ENCODE measurements around the gene BABAM1. TPM values are rescaled to one million over a fixed set of nuclear protein-coding genes. Genes with fewer than 3 reads are reported as not detected.
A peak's percentile ranks its signal among the peaks of the same experiment; 100 is the strongest.

BABAM1 gene
- total and polyA plus RNA-seq, 9 of the 15 experiments (the other 6 are each of a cell fraction or from before 2014, with no cell fraction given), result 14.7 to 160 (median 113) TPM

DNA sequence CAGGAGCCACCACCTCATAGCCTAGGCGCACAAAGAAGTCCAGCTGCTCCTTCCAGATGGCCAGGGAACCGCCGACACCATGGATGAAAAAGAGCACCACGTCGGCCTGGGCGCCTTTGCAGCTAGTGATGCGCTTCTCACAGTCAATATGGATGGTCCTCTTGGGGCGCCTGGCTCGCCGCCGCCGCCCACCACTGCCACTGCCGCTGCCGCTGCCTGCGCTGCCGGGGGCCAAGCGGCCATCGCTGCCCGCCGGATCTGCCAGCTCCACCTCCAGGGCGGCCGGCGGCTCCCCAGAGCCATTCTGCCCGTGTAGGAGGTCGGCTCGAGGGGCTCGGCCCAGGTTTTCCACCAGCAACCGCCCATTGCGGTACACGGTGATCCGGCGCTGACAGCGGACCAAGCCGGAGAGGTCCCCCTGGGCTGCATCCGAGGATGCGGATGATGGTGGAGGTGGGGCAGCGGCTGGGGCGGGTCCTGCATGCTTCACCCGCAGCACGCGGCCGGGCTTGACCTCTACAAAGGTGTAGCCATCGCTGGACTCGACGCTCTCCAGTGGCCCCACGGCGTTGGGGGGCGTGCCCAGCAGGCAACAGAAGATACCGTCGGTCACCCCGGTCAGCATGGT, 33.9 kb downstream of the BABAM1 start (continued):
- TF ChIP-seq NFIX (CRISPR knock-in tag; IDR thresholded peaks at IDR 0.05; ENCODE audit: low read depth) (no peak), POLR2G (IDR thresholded peaks at IDR 0.05; ENCODE audit: low read depth, low read length) (0 out of 2 replicates have a peak, but pooled peaks have one; percentile 14), ZNF263 (CRISPR knock-in tag; IDR thresholded peaks at IDR 0.05; ENCODE audit: borderline replicate concordance) (no peak), RBM14 (IDR thresholded peaks at IDR 0.05; ENCODE audit: borderline replicate concordance, insufficient read depth, low read depth, low read length) (no peak), ZNF347 (CRISPR knock-in tag; IDR thresholded peaks at IDR 0.05; ENCODE audit: low read depth) (no peak)
- TF ChIP-seq, protein P1, sequence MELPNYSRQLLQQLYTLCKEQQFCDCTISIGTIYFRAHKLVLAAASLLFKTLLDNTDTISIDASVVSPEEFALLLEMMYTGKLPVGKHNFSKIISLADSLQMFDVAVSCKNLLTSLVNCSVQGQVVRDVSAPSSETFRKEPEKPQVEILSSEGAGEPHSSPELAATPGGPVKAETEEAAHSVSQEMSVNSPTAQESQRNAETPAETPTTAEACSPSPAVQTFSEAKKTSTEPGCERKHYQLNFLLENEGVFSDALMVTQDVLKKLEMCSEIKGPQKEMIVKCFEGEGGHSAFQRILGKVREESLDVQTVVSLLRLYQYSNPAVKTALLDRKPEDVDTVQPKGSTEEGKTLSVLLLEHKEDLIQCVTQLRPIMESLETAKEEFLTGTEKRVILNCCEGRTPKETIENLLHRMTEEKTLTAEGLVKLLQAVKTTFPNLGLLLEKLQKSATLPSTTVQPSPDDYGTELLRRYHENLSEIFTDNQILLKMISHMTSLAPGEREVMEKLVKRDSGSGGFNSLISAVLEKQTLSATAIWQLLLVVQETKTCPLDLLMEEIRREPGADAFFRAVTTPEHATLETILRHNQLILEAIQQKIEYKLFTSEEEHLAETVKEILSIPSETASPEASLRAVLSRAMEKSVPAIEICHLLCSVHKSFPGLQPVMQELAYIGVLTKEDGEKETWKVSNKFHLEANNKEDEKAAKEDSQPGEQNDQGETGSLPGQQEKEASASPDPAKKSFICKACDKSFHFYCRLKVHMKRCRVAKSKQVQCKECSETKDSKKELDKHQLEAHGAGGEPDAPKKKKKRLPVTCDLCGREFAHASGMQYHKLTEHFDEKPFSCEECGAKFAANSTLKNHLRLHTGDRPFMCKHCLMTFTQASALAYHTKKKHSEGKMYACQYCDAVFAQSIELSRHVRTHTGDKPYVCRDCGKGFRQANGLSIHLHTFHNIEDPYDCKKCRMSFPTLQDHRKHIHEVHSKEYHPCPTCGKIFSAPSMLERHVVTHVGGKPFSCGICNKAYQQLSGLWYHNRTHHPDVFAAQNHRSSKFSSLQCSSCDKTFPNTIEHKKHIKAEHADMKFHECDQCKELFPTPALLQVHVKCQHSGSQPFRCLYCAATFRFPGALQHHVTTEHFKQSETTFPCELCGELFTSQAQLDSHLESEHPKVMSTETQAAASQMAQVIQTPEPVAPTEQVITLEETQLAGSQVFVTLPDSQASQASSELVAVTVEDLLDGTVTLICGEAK (IDR thresholded peaks at IDR 0.05), result no peak
- TF ChIP-seq, protein P1 (CRISPR knock-in tag; IDR thresholded peaks at IDR 0.05), result no peak
- TF ChIP-seq, protein P2, sequence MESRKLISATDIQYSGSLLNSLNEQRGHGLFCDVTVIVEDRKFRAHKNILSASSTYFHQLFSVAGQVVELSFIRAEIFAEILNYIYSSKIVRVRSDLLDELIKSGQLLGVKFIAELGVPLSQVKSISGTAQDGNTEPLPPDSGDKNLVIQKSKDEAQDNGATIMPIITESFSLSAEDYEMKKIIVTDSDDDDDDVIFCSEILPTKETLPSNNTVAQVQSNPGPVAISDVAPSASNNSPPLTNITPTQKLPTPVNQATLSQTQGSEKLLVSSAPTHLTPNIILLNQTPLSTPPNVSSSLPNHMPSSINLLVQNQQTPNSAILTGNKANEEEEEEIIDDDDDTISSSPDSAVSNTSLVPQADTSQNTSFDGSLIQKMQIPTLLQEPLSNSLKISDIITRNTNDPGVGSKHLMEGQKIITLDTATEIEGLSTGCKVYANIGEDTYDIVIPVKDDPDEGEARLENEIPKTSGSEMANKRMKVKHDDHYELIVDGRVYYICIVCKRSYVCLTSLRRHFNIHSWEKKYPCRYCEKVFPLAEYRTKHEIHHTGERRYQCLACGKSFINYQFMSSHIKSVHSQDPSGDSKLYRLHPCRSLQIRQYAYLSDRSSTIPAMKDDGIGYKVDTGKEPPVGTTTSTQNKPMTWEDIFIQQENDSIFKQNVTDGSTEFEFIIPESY (CRISPR knock-in tag; IDR thresholded peaks at IDR 0.05), result 0 out of 2 replicates have a peak, but pooled peaks have one; percentile 9
- TF ChIP-seq, protein P3, sequence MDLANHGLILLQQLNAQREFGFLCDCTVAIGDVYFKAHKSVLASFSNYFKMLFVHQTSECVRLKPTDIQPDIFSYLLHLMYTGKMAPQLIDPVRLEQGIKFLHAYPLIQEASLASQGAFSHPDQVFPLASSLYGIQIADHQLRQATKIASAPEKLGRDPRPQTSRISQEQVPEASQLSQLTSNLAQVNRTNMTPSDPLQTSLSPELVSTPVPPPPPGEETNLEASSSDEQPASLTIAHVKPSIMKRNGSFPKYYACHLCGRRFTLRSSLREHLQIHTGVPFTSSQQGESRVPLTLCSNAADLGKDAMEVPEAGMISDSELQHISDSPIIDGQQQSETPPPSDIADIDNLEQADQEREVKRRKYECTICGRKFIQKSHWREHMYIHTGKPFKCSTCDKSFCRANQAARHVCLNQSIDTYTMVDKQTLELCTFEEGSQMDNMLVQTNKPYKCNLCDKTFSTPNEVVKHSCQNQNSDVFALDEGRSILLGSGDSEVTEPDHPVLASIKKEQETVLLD (IDR thresholded peaks at IDR 0.05), result no peak

Data from K562 (cell line).